IPS-18a (cell line): ENCODE measurements around the gene MAST4.

Experiments used
- H3K27ac ChIP-seq: one replicate; pipeline ENCODE4 v1.5.1; 2013; ENCODE audit warnings: low read length
- H3K27me3 ChIP-seq: one replicate; pipeline ENCODE4 v1.6.1; 2013; ENCODE audit warnings: mild to moderate bottlenecking, low read length; ENCODE audit not compliant: control insufficient read depth, insufficient read depth
- H3K36me3 ChIP-seq: one replicate; pipeline ENCODE4 v1.6.1; 2013; ENCODE audit warnings: low read depth, low read length; ENCODE audit not compliant: control insufficient read depth
- H3K4me1 ChIP-seq: one replicate; pipeline ENCODE4 v1.6.1; 2013; ENCODE audit warnings: low read depth, low read length; ENCODE audit not compliant: control insufficient read depth
- H3K4me3 ChIP-seq: one replicate; pipeline ENCODE4 v1.5.1; 2013; ENCODE audit warnings: low read length
- H3K9ac ChIP-seq: one replicate; pipeline ENCODE4 v1.6.1; 2013; ENCODE audit warnings: mild to moderate bottlenecking, low read length, moderate library complexity
- H3K9me3 ChIP-seq: one replicate; pipeline ENCODE4 v1.6.1; 2013; ENCODE audit warnings: low read depth, low read length; ENCODE audit not compliant: control insufficient read depth

Gene MAST4

DNA sequence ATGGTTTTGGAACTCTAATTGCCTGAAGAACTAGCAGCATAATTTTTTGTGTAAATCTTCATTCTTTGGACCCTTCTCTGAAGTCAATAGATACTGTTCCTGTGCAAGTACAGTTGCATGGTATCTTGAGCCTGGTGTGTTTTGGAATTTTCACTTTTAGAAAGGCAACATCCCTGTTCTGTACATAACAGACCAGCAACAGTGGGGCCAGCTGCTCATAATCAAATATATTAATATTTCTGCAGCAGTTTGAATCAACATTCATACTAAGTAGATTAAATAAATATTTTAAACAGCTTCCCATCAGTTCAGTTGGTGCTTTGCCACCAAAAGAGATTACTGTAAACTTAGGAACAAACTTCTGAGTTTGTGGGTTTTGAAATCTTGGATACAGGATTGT is 502.5 kb downstream of the MAST4 start:
- Histone ChIP-seq H3K36me3 (no peaks in the 10 kb centered on the region), H3K4me1 (peaks cover 13% of the 10 kb centered on the region), H3K9ac (no peak overlapping the region), H3K27me3 (no peaks in the 10 kb centered on the region), H3K4me3 (no peak overlapping the region), H3K27ac (no peak overlapping the region), H3K9me3 (no peaks in the 10 kb centered on the region)

DNA sequence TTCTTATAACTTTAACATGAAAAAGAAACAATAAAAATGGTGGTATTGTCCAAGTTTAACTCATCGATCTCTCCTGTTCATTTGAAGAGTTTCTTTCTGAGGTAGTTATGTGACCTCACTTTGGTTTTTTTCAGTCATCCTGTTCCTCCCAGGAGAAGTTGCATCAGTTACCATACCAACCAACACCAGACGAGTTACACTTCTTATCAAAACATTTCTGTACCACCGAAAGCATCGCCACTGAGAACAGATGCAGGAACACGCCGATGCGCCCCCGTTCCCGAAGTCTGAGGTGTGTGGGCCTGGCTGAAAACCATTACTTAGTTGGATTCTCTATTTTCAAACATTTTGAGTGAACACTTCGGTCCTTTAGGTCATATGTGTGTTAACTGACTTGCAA is 504.1 kb downstream of the MAST4 start:
- H3K9me3 ChIP-seq, result no peaks in the 10 kb centered on the region
- H3K4me1 ChIP-seq, result peaks cover under 1% of the 10 kb centered on the region
- no peaks in the 10 kb centered on the region for H3K36me3 ChIP-seq
- H3K9ac ChIP-seq, result no peak overlapping the region
- no peak overlapping the region for H3K4me3 ChIP-seq
- no peak overlapping the region for H3K27ac ChIP-seq
- no peaks in the 10 kb centered on the region for H3K27me3 ChIP-seq

DNA sequence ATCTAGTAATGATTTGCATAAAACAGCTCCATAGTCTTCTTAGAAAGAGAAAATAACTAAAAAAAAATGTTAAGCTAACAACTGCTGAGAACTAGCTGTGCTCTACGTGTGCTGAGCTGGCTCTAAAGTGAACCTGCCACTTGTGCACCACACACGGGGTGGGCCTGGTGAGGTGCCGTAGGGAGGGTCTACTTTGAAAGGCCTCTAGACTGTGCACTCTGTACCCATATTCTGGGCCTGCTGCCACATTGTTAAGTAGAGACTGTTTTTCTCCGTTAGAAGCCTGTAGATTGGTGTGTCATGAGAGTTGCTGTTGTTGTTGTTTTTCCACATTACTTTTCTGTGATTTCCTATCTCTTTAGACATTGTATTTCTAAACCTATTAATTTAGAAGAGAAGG is 506.5 kb downstream of the MAST4 start:
- Histone ChIP-seq H3K9ac (no peak overlapping the region), H3K4me3 (no peak overlapping the region), H3K27me3 (no peaks in the 10 kb centered on the region), H3K36me3 (no peaks in the 10 kb centered on the region), H3K27ac (no peak overlapping the region), H3K4me1 (no peaks in the 10 kb centered on the region), H3K9me3 (no peaks in the 10 kb centered on the region)

DNA sequence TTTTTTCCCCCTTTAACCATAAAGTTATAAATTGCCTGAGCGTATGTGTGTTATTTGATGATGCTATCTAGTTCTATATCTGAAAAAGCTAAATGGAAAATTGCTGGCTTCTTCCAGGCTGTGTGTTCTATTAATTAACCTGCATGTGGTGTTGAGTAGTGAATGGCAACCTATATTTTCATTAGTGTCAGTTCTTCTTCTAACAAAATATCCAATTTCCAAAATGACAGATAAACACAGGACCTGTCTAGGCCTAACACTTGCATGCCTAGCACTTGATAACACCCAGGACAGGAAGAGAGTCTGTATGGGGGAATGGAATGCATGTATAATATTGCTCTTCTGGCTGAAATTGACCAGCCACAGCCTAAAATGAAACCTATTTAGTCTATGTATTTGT is 508.7 kb downstream of the MAST4 start:
- Histone ChIP-seq H3K9me3 (no peaks in the 10 kb centered on the region), H3K27me3 (no peaks in the 10 kb centered on the region), H3K4me3 (no peak overlapping the region), H3K4me1 (no peaks in the 10 kb centered on the region), H3K36me3 (no peaks in the 10 kb centered on the region), H3K27ac (no peak overlapping the region), H3K9ac (no peak overlapping the region)

DNA sequence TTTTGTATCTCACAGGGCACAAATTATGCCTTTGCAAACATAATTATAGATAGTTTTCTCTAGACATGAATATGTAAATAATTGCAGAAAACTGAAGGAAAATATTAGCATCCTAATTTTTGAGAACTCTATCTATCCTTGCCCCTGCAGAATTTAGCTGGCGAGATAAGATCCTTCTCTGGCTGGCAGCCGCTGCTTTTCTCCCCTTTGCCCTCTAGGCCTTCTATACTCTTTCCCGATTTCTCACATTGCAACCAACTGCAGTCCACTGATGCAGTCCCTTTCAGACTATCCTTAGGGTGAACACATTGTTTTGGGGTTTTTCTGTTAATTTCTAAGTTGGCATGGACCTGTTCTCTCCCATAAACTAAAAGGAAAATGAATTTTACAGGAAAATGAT is 509.1 kb downstream of the MAST4 start:
- Histone ChIP-seq H3K27me3 (no peaks in the 10 kb centered on the region), H3K4me1 (no peaks in the 10 kb centered on the region), H3K9me3 (no peaks in the 10 kb centered on the region), H3K36me3 (no peaks in the 10 kb centered on the region), H3K27ac (no peak overlapping the region), H3K9ac (no peak overlapping the region), H3K4me3 (no peak overlapping the region)

DNA sequence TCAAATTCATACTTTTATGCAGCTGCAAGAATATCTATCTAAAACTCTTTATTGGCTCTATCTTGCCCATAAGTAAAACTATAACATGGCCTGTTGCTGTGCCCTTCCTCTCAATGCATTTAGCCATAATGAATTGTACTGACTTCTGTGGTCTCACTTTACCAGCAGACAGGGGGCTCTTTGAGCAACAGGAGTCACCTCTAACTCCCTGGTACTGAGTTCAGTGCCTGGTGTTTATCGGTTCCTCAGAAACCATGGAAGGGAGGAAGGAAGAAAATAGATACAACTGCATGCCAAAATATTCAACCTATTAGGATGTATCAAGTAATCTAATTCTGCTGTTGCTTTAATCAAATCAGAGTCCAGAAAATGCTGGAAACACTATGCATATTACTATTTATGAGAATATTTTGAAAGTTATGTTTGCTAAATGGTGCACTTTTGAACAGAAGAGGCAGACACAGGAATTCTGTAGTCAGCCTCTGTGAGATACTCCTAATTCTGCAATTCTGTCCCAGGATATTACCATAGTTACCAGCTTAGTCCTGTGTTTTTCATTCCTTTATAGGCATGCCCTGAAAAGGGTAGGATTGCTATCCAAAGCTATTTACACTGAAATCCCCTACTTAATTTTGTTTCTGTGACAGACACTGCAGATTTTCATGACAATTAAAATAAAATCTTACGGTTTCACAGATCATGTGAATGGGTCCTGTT is 510.6 kb downstream of the MAST4 start:
- no peak overlapping the region for H3K4me3 ChIP-seq
- H3K9me3 ChIP-seq, result no peaks in the 10 kb centered on the region
- no peaks in the 10 kb centered on the region for H3K27me3 ChIP-seq
- H3K9ac ChIP-seq, result no peak overlapping the region
- H3K36me3 ChIP-seq, result no peaks in the 10 kb centered on the region
- H3K4me1 ChIP-seq, result no peaks in the 10 kb centered on the region
- no peak overlapping the region for H3K27ac ChIP-seq

DNA sequence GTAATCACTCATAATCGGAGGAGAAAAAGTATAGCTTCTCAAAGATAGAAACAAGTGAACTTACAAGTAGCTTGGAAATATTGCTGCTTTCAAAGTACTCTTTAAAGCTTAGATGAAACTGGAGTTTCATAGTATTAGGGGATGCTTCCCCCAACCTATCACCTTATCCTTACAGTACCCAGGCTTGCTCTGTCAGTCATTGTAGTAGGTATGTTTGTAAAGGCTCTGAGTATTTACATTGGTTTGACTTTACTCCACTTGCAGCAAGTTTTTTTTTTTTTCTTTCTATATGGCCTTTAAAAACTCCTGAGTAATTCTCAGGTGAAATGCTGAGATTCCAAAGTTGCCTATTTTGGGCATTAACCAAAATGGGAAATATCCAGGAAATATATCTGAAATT is 515.6 kb downstream of the MAST4 start:
- no peaks in the 10 kb centered on the region for H3K27me3 ChIP-seq
- no peak overlapping the region for H3K9ac ChIP-seq
- no peaks in the 10 kb centered on the region for H3K4me1 ChIP-seq
- no peak overlapping the region for H3K4me3 ChIP-seq
- H3K27ac ChIP-seq, result no peak overlapping the region
- H3K36me3 ChIP-seq, result no peaks in the 10 kb centered on the region
- H3K9me3 ChIP-seq, result no peaks in the 10 kb centered on the region

DNA sequence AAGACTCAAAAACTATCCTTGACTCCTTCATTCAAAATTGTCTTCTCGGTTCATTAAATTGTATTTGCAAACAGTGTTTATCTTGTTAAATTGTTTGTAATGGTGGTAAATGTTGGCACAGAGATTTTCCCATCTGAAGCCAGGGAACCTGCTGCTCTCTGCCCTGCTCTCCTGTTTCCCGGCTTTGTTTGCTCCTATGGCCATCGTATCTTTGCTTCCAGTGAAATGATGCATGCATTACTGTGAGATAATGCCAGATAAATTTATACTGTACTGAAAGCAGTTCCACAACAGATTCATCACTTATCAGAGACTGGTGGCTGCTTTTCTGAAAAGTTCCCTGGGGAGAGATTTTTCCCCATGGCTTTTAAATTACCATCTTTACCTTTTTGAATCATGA is 519.1 kb downstream of the MAST4 start:
- H3K27me3 ChIP-seq, result no peaks in the 10 kb centered on the region
- H3K4me3 ChIP-seq, result no peak overlapping the region
- no peak overlapping the region for H3K27ac ChIP-seq
- H3K4me1 ChIP-seq, result no peaks in the 10 kb centered on the region
- H3K9ac ChIP-seq, result no peak overlapping the region
- no peaks in the 10 kb centered on the region for H3K9me3 ChIP-seq
- H3K36me3 ChIP-seq, result no peaks in the 10 kb centered on the region

DNA sequence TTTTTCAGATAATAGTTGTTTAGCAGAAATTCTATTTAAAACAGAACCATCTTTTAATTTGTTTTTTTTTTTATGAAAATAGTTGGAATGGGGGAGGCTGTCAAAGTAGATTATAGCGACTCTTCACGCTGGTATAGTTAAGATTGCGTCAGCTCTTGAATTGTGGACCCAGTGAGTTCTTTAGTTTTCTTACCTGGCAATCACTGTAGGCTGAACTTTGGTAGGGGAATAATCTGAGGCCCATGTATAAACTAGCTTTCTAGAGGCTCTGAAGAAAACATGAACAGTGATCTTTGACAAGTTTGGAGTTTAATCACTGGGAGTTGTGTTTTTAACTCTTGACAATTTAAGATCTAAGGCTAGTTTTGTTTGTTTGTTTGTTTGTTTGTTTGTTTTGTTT is 519.6 kb downstream of the MAST4 start:
- H3K4me3 ChIP-seq, result no peak overlapping the region
- no peaks in the 10 kb centered on the region for H3K27me3 ChIP-seq
- no peak overlapping the region for H3K27ac ChIP-seq
- H3K4me1 ChIP-seq, result no peaks in the 10 kb centered on the region
- H3K9ac ChIP-seq, result no peak overlapping the region
- no peaks in the 10 kb centered on the region for H3K36me3 ChIP-seq
- no peaks in the 10 kb centered on the region for H3K9me3 ChIP-seq

DNA sequence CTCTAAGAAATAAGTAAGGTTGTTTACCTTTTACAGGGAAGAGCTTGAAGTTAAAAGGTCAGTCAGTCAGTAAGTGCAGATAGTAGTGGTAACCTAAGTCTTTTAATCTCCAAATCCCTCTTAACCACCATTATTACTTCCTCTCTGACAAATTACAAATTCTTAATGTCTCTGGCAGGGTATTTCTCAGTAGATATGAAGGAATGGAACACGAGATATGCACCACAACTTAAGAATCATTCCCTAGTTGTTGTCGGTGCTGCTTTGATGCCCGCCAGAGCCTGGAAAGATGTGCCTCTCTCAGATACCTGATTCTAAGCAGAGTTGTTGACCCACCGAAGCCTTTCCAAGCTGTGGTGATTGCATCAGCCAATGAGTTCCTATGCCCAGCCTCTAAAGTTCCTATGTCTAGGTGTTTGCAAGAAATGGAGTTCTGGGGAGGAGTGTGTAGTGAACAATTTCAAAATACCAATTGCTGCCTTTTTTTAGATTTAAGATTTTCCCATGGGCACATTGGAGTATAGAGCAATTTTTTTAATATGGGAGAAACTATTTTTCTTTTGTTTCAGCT is 521.9 kb downstream of the MAST4 start:
- no peak overlapping the region for H3K9ac ChIP-seq
- H3K36me3 ChIP-seq, result no peaks in the 10 kb centered on the region
- H3K4me3 ChIP-seq, result no peak overlapping the region
- H3K4me1 ChIP-seq, result no peaks in the 10 kb centered on the region
- no peak overlapping the region for H3K27ac ChIP-seq
- no peaks in the 10 kb centered on the region for H3K9me3 ChIP-seq
- H3K27me3 ChIP-seq, result no peaks in the 10 kb centered on the region

DNA sequence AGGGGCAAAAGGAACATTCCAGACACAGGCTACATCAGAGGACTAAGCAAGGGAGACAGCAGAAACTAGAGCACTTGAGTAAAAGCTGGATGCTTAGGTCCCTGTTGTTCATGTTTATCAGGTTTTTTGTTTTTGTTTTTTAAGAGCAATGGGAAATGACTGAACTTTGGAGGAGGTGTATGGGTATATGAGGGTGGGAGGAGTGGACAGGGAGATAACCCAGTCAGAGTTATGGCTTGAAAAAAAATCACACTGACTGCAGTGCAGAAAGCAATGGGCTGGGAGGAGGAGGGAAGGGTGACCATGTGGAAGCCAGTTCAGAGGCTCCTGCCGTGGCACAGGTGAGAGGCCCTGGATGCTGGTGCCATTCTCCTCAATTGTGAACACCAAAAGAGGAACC is 522.8 kb downstream of the MAST4 start:
- Histone ChIP-seq H3K27me3 (no peaks in the 10 kb centered on the region), H3K4me3 (no peak overlapping the region), H3K27ac (no peak overlapping the region), H3K4me1 (no peaks in the 10 kb centered on the region), H3K9ac (no peak overlapping the region), H3K36me3 (no peaks in the 10 kb centered on the region), H3K9me3 (no peaks in the 10 kb centered on the region)

DNA sequence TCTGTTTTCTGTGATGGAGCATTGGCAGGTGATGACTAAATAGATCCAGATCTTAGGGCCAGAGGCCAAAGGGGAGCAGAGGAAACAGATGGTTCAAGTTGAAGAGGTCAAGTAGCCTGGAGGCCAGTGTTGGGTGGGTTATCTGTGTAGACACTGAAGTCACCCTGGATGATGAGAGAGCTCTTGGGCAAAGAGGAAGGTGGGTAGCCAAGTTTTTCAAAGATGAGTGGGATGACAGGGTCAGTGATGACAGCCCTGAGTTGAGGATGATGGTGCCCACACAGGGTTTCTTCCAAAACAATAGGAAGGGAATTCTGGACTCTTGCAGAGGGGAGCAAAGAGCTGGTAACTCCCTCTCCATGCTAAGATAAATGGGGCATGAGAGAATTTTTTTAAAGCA is 523.8 kb downstream of the MAST4 start:
- no peak overlapping the region for H3K4me3 ChIP-seq
- H3K9ac ChIP-seq, result no peak overlapping the region
- no peaks in the 10 kb centered on the region for H3K36me3 ChIP-seq
- no peaks in the 10 kb centered on the region for H3K4me1 ChIP-seq
- H3K27me3 ChIP-seq, result no peaks in the 10 kb centered on the region
- H3K27ac ChIP-seq, result no peak overlapping the region
- H3K9me3 ChIP-seq, result no peaks in the 10 kb centered on the region
